PFSK-1 (cell line): ENCODE data around the gene PRRC2B.

Experiments used
- FOXP2 ChIP-seq: optimal IDR thresholded peaks from 2 replicates; pipeline ENCODE3; 2011; ENCODE audit warnings: borderline replicate concordance, control low read depth, inconsistent platforms; ENCODE audit not compliant: insufficient read depth; ENCODE audit errors: extremely low read length, extremely low read depth
- POLR2AphosphoS5 ChIP-seq: IDR thresholded peaks from 2 replicates; pipeline ENCODE4 v1.6.1; 2012; ENCODE audit warnings: low read depth, mild to moderate bottlenecking, control low read depth, low read length, moderate library complexity
- SIN3A ChIP-seq: IDR thresholded peaks from 2 replicates; pipeline ENCODE4 v1.6.1; 2012; ENCODE audit warnings: mild to moderate bottlenecking, low read length, moderate library complexity, borderline replicate concordance; ENCODE audit not compliant: insufficient read depth
- TAF1 ChIP-seq: IDR thresholded peaks from 2 replicates; pipeline ENCODE4 v1.6.1; 2012; ENCODE audit warnings: low read length, control low read depth, borderline replicate concordance; ENCODE audit not compliant: insufficient read depth
- TF ChIP-seq, protein P1 (sequence below), 2 experiments: IDR thresholded peaks; 2 replicates each; pipeline versions ENCODE4 v1.6.1 to v1.8.0; 2011 to 2012; ENCODE audit warnings: low read depth in 2 of 2, low read length in 2 of 2, control low read depth in 1 of 2, inconsistent platforms in 1 of 2, mild to moderate bottlenecking in 1 of 2, moderate library complexity in 1 of 2; ENCODE audit not compliant: insufficient read depth in 1 of 2

The PRRC2B gene

DNA sequence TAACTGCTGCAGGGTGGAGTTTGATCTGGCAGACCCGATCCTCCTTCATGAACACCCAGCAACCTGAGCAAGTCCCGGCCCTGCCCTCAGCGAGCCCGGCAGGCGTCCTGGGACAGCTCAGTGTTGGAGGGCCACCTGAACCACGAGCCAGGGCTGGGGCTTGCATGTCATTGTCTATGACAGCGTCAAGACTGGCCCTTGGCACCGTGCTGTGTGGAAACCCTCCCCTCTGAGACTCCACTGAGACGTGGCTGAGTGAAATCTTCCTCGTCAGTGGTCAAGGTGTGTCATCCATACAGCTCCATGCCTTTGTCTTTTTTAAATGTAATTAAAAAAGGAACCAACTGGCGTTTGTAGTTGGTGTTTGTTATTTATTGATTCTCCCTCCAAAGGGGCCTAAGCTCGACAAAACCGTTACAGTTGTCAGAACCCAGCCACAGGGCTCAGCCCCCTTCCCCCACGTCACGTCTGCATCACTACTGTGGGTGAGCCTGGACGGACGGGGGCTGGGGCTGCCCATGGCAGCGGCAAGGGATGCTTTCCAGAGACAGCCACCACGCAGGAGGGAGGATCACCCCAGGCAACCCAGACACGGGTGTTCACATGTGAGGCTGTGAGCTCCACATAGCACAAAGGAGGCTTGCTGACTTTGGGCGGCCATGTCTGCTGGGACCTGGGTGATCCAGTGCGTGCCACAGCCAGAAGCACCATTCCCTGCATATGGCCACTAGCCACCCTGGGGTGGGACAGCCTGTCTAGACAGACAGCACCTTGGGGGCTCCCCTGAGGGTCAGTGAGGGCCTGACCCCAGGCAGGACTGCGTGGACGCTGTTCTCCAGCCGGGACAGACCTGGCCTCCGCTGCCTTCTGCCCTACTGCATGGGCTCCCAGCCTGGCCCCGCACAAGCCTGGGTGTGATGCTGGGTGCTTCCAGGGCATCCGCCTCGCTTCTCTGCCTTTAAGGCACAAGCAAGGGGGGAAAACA is 129.9 kb downstream of the PRRC2B start:
- TF ChIP-seq SIN3A = no peak
- no peak for TF ChIP-seq FOXP2
- TF ChIP-seq, protein P1, sequence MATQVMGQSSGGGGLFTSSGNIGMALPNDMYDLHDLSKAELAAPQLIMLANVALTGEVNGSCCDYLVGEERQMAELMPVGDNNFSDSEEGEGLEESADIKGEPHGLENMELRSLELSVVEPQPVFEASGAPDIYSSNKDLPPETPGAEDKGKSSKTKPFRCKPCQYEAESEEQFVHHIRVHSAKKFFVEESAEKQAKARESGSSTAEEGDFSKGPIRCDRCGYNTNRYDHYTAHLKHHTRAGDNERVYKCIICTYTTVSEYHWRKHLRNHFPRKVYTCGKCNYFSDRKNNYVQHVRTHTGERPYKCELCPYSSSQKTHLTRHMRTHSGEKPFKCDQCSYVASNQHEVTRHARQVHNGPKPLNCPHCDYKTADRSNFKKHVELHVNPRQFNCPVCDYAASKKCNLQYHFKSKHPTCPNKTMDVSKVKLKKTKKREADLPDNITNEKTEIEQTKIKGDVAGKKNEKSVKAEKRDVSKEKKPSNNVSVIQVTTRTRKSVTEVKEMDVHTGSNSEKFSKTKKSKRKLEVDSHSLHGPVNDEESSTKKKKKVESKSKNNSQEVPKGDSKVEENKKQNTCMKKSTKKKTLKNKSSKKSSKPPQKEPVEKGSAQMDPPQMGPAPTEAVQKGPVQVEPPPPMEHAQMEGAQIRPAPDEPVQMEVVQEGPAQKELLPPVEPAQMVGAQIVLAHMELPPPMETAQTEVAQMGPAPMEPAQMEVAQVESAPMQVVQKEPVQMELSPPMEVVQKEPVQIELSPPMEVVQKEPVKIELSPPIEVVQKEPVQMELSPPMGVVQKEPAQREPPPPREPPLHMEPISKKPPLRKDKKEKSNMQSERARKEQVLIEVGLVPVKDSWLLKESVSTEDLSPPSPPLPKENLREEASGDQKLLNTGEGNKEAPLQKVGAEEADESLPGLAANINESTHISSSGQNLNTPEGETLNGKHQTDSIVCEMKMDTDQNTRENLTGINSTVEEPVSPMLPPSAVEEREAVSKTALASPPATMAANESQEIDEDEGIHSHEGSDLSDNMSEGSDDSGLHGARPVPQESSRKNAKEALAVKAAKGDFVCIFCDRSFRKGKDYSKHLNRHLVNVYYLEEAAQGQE (IDR thresholded peaks at IDR 0.05; ENCODE audit: insufficient read depth in 1 of 2, low read depth in 2 of 2, low read length in 2 of 2) = no peak
- no peak for TF ChIP-seq TAF1
- no peak; the same call in none of the 2 replicates for TF ChIP-seq POLR2AphosphoS5

DNA sequence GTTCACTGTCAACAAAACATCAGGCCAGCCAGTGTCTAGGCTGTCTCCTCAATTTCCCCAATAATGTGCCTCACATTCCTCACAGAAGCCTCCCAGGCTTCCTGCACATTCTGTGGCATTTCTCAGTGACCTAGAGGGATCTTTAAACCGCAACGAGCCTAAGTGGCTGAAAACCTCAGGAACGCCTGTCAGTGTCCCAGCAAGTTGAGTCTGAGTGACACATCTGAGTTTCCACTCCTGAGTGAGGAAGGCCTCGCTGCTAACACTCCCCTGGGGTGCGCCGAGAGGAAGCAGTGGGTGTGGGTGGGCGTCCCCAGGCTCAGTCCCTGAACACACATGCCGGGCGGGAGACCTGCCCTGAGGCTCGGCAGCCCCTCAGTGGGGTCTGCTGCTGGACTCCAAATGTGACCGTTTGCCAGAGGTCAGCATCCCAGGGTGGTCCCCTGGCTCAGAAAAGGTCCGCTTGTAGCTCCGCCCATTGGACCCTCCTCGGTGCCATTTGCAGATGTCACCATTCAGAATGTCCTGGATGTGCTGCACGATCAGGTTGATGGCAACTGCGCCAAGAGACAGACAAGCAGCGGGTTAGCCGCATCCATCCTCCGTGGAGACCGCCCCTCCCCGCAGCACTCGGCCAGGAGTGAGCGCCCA is 130.9 kb downstream of the PRRC2B start:
- TF ChIP-seq FOXP2 = no peak
- no peak for TF ChIP-seq SIN3A
- TF ChIP-seq, protein P1 (IDR thresholded peaks at IDR 0.05; ENCODE audit: insufficient read depth in 1 of 2, low read depth in 2 of 2, low read length in 2 of 2) = no peak
- no peak for TF ChIP-seq POLR2AphosphoS5

DNA sequence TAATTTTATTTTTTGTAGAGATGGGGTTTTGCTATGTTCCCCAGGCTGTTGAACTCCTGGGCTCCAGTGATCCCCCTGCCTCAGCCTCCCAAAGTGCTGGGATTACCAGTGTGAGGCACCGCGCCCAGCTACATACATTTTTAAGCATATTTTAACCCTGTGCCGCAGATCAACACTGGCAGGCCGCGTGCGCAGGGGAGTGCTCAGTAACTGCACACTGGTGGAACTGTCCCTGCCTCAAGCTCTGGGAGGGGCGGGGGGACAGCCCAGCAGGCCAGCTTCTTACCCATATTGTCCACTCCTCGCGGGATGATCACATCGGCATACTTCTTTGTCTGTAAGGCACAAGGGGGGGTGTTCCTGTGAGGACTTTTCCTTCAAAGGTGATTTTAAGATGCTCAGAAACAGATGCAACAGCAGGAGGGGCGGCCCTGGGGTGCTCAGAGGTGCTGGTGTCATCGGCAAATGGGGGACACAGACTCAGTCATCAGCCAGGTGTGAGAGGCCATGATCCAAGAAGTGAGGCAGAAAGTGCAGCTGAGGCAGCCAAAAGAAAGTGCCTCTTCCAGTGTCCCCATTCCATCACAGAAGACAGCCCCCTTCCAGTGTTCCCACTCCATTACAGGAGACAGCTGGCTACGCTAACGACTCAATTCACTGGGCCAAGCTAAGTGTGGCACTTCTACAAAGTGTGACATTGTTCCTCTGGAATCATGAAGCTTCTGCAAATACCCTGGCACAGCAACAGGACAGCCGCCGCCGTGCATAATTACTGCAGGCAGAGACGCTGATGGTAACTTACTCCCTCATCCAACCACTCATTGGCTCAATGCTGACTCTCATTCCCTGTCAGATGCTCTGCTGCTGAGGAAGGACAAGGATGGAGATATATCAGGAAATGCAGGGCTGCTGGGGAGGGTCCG is 132.0 kb downstream of the PRRC2B start:
- no peak for TF ChIP-seq TAF1
- no peak for TF ChIP-seq SIN3A
- no peak for TF ChIP-seq FOXP2
- no peak for TF ChIP-seq POLR2AphosphoS5
- TF ChIP-seq, protein P1 (IDR thresholded peaks at IDR 0.05; ENCODE audit: insufficient read depth in 1 of 2, low read depth in 2 of 2, low read length in 2 of 2) = no peak

DNA sequence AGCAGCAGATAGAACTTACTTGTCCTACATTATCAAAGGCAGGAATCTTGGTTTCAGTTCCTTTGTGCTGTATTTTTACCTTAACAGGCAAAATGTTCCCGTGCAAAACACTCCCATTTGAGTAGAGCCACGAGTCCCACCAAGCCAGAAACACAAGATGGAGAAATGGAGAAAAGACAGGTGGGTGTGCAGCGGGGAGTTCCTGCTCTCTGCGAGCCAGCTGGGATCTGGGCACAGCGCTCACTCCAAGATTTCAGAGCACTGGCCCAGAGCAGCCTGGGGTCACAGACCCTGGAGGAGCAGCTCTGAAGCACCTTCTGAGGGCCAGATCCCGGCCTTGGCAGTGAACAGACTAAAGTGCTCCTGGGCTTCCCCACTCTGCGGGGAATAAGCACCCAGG is 134.3 kb downstream of the PRRC2B start:
- no peak for TF ChIP-seq SIN3A
- no peak for TF ChIP-seq FOXP2
- TF ChIP-seq, protein P1 (IDR thresholded peaks at IDR 0.05; ENCODE audit: insufficient read depth in 1 of 2, low read depth in 2 of 2, low read length in 2 of 2) = no peak
- no peak for TF ChIP-seq POLR2AphosphoS5
- TF ChIP-seq TAF1 = no peak
